GM19193 (cell line): ENCODE data around the gene DMRT1.

Experiments
- POLR2A ChIP-seq: IDR thresholded peaks from 4 replicates; pipeline ENCODE4 v1.6.1; 2011; ENCODE audit not compliant: insufficient read depth, insufficient read length; ENCODE audit errors: extremely low read depth

DMRT1 gene

GRCh38 chr9:935348-935965 lies 94.0 kb downstream of the DMRT1 start:
- TF ChIP-seq POLR2A, result no peak

DNA sequence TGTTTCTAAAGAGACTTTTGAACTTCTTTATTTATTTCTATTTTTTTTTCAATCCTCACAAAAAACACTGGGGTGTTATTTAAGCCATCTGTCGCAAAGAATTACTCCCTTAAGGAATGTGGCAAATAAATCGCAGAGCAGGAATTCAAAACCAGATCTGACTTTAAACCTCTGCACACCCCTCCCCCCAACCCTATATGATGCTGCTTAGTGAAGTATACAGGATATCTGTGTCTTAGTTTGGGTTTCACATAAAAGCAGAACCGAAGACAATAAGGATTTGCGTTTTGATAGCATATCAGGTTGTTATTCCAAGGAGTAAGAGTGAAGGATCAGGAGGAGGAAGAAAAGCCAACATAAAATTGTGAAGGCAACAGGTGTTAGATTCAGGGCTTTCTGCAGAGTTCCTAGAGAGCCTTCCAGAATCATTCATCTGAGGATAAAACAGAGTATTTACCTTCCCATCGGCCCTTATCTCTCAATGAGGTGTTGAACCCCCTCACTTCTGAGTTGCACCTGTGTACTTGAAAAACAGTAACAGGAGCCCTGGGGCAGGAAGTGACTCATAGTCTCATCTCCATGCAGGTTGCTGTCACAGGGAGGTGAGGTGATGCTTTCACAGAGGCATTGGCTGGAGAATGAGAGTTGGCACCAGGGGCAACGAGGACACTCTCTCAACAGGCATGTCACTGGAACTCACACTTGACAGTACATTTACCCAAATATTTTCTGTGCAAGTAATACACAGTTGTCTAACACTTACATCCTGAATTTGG lies 101.5 kb downstream of the DMRT1 start:
- TF ChIP-seq POLR2A, result no peak

DNA sequence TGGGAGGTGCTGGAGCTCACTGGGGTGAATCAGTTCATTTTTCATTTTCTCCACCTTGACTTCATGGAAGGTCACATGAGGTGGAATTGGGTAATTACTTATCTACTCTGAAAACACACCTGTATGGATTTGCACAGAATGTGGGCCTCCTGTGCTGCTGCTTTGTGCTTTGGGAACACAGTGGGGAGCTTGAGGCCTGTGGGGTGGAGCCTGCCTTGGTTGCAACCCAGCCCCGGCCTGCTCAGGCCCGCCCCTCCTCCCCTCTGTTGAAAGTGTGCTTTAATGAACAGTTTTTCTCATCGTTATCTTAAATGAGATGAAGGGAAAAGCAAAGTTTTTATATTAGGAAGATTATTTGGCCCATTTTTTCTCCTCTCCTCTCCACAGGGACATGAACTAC lies 106.5 kb downstream of the DMRT1 start:
- TF ChIP-seq POLR2A, result no peak

DNA sequence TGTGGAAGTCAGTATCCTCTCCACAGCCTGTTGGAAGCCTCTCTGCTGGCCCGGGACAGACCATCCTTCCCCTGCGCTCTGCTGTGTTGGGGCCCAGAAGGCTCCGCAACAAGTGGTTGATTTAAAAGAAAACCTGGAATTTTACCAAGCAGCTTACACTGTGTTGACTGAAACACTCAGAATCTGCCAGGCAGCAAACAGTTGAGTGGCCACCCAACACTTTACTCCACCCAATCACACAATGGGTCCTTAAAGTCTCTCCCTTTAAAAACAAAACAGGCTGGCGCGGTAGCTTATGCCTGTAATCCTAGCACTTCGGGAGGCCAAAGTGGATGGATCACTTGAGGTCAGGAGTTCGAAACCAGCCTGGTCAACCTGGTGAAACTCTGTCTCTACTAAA lies 107.0 kb downstream of the DMRT1 start:
- no peak for TF ChIP-seq POLR2A

- TF ChIP-seq POLR2A, result no peak
Observed at GRCh38 chr9:950139-950538, 108.6 kb downstream of the DMRT1 start.

DNA sequence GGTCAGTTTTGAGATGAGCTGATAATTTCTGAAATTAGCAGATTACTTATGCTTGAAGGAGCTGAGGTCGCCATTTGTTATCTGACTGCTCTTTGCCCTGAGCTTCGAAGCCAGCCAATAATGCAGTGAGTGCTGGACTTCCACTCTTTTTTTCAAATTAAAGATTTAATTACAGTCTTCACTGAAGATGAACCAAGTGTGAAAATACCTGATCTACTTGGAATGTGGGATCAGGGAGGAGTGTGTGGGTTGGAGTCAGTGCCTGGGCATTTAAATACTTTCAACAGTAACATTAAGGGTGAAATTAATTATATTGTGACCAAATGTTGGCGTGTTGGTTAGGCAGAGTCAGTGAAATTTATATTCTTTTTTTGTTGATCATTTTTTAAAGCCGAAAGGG lies 111.0 kb downstream of the DMRT1 start:
- TF ChIP-seq POLR2A, result no peak

DNA sequence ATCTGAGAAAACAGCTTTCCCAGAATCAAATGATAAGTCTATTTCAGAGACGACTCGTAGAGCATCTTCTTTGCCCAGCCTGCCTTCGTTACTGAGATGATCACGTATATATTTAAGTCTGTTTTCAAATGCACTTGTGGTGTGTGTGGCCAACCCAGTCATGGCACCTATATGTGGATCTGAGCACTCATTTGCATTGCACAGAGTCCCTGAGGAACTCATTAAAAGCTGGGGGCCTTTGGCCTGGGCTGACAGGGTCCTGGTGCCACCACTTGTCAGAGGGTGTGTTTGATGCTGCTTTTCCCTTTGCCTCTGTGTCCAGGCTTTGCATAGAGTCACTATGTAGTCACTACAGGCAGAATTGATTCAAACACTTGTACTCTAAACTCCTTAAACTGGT lies 117.6 kb downstream of the DMRT1 start:
- no peak for TF ChIP-seq POLR2A

DNA sequence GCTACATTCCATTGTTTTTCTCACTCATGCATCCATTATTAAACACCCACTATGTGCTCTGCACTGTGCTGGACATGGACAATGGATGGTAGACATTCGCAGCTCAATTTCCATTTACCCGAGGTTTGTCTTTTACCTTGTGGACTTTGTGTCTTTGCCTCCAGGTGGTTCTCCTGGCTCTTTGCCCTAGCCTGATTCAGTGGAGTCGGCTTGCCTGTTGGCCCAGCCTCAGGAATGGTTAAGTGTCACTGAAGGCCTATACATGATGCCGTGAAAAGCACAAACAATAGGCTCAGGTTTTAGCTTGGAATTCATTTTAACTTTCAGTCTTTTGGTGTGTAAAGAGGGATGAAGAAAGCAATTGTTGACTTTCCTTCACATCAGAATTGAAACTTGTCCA lies 118.4 kb downstream of the DMRT1 start:
- no peak for TF ChIP-seq POLR2A

DNA sequence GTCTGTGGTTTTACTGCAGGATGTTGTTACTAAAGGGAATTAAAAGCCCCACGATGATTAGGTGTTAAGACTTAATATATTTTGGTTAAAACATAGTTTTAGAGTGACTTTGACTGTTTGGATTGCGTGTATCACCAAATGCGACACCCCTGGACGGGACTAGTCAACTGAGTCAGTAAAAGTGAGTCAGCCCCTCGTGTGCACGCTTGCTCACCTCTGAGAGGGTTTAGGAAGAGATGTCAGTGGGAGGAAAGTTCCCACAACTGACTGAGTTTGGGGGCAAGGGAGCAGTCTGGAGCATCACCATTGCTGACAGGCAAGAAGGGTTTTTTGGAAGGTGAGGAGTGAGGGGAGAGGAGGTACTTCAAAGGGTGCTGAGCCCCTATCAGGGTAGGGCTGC lies 120.5 kb downstream of the DMRT1 start:
- no peak for TF ChIP-seq POLR2A

DNA sequence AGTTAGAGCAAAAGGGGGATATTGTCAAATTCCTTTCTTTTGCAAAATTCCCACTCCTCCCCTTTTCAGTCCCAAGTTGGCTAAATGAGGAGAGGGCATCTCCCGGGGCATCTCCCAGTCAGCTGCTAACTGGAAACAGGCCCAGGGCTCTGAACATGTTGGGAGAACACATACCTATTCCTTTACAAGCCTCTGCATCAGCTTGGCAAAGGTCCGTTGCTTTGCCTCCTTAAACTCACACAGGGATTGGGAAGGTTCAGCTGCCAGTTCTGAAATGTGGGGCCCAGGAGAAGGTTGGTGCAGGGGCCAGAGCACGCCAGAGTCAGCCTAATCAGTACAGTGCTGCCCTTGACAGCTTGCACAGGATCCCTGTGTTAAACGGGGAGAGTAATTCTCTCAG lies 124.0 kb downstream of the DMRT1 start:
- no peak for TF ChIP-seq POLR2A

GRCh38 chr9:966870-967269 lies 125.4 kb downstream of the DMRT1 start:
- TF ChIP-seq POLR2A, result no peak

DNA sequence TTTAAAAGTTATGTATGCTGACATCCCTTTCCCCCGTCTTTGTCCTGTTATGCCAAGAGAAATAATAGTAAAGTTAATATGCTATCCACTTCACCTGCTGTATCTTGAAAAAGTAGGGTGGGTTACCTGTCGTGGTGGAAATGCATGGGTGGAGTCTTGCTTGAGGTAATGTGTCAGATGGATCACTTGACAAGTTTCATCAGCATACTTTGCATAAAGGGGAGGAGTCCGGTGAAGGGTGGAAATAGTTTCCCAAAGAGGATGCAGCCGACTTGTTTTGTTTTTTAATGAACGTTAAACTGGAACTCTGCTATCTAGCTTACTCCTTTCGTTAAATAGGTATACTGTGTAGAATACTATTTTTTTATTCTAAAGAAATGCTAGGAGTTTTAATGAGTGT lies 125.9 kb downstream of the DMRT1 start:
- TF ChIP-seq POLR2A, result no peak

DNA sequence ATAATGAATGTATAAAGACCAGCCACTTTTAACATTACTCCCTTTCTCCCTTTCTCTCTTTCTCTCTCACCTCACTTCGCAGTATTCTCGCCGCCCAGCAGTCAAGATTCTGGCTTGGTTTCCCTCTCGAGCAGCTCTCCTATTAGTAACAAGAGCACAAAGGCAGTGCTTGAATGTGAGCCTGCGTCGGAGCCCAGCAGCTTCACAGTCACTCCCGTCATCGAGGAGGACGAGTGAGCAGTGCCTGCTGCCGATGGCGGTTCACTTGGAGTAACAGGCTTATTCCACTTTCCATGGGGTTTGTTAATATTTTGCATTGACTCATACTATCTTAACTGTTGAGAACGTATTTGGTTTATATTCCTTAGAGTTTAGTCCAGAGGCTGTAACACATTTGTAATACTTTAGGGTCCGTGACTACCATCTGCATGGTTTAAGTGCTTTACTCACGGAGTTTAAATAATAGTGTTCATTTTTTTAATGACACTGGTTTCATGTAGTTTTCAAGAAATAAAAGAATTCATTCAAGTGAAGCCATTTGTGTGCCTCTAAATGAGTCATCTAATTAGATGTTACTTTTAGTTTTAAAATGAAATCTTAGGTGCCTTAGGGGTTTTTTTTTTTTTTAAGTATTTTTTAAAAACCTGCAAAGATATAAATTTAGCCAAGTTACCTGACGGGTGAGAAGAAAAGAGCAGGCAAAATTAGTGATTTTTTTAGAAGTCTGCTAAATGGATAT lies 126.6 kb downstream of the DMRT1 start:
- TF ChIP-seq POLR2A, result no peak

DNA sequence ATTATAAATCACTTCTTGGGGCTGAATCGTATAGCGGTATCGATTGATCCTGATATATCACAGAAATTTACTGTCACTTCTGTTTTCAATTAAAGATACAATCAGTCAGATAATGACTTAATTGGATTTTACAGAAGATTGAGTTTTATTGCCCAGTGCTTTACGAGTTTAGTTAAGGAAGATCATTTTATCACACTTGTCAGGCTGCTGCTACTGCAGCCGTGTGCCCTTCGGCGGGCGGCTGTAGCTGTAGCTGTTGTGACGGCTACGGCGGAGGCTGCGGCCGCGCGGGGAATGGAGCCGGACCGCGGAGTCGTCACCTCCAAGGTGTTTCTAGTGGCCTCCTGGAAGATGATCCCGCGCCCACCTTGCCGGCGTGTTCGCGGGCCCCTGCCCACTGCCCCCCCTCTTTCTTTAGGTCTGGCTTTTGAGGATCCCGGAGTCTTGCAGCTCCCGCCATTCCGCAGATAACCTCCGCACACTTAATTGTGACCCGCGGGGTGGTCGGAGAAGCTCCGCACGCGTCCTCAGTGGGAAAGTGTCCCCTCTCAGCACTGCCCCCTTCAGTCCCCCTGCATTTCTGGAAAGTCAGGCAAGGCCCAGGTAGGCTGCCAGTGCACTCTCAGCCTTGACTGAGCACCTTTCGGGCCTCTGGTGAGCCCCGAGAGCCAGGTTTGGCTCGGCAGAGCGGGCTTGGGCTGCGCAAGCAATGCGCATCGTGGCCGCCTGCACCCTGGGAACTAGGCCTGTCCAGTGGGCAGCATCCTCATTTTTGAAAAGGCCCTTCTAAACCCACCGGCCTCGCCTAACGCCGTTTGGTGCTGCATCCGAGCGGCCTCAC lies 128.0 kb downstream of the DMRT1 start:
- TF ChIP-seq POLR2A, result no peak
